ENCODE data around the gene S100A5. TPM values are rescaled to one million over a fixed set of nuclear protein-coding genes. Genes with fewer than 3 reads are reported as not detected.
A peak's percentile ranks its signal among the peaks of the same experiment; 100 is the strongest.
"Not testable (repeated sequence)": the region's sequence is repeated elsewhere in the genome, so short reads cannot be mapped to it uniquely, and the experiment has no call there.

S100A5 gene
- total RNA-seq, 4 donors from 2014 or later: not detected

GRCh38 chr1:153526132-153526543, 14.6 kb downstream of the S100A5 start:
- no peaks in the 10 kb centered on the region for H3K27me3 ChIP-seq
- no peaks in the 10 kb centered on the region for H3K9me3 ChIP-seq
- H3K27ac ChIP-seq: peak overlapping the region; percentile 77 to 88 (median 82)
- no peaks in the 10 kb centered on the region for H3K36me3 ChIP-seq
- no peak for DNase-seq
- H3K4me1 ChIP-seq: peaks cover 17 to 40% (median 33%) of the 10 kb centered on the region in 3 donors
- TF ChIP-seq POLR2A (IDR thresholded peaks at IDR 0.05): no peak
- no peak for TF ChIP-seq CTCF (IDR thresholded peaks at IDR 0.05)
- 22 to 42% methylated on average over 8 of the region's 8 CpGs for WGBS, 2 donors
- intact Hi-C loops (cut with DNase I): no loop called here
- H3K4me3 ChIP-seq: no peak overlapping the region

- TF ChIP-seq CTCF (IDR thresholded peaks at IDR 0.05) (no peak), POLR2A (IDR thresholded peaks at IDR 0.05) (no peak)
- Histone ChIP-seq H3K27me3 (no peaks in the 10 kb centered on the region), H3K36me3 (no peaks in the 10 kb centered on the region), H3K4me1 (peaks cover 17 to 40% (median 33%) of the 10 kb centered on the region in 3 donors), H3K27ac (peak overlapping the region; percentile 77 to 88 (median 82)), H3K9me3 (no peaks in the 10 kb centered on the region), H3K4me3 (no peak overlapping the region)
- WGBS, 2 donors: 16 to 34% methylated on average over 3 of the region's 3 CpGs
- DNase-seq: no peak
- intact Hi-C loops (cut with DNase I): no loop called here
These were observed 15.5 kb downstream of the S100A5 start for GRCh38 chr1:153525088-153525728.

- H3K4me1 ChIP-seq: peaks cover 17 to 34% (median 30%) of the 10 kb centered on the region in 3 donors
- intact Hi-C loops (cut with DNase I); H3K9me3 ChIP-seq; H3K36me3 ChIP-seq; H3K27ac ChIP-seq; H3K27me3 ChIP-seq; H3K4me3 ChIP-seq; DNase-seq: not testable (repeated sequence)
- 66 to 73% methylated on average over 11 to 13 of the region's 14 CpGs for WGBS, 2 donors
These were observed 18.2 kb downstream of the S100A5 start for GRCh38 chr1:153522353-153523048.

GRCh38 chr1:153521808-153522207, 18.9 kb downstream of the S100A5 start:
- H3K4me3 ChIP-seq; H3K27me3 ChIP-seq; H3K27ac ChIP-seq; intact Hi-C loops (cut with DNase I); H3K9me3 ChIP-seq; DNase-seq; H3K36me3 ChIP-seq: not testable (repeated sequence)
- peaks cover 17 to 29% (median 25%) of the 10 kb centered on the region in 3 donors for H3K4me1 ChIP-seq
- 98 to 100% methylated on average over 2 to 16 of the region's 37 CpGs for WGBS, 2 donors

GRCh38 chr1:153520818-153521476, 19.8 kb downstream of the S100A5 start:
- DNase-seq: no peak

GRCh38 chr1:153520137-153520691, 20.5 kb downstream of the S100A5 start:
- DNase-seq; H3K4me3 ChIP-seq; H3K27ac ChIP-seq; H3K27me3 ChIP-seq; H3K36me3 ChIP-seq; H3K9me3 ChIP-seq; intact Hi-C loops (cut with DNase I): not testable (repeated sequence)
- WGBS, 2 donors: 73 to 80% methylated on average over 4 to 5 of the region's 5 CpGs
- peaks cover 11 to 29% (median 23%) of the 10 kb centered on the region in 3 donors for H3K4me1 ChIP-seq

More at GRCh38 chr1:153520818-153521476, 19.8 kb downstream of the S100A5 start:
- H3K4me3 ChIP-seq: no peak overlapping the region
- 80 to 86% methylated on average over 2 to 4 of the region's 4 CpGs for WGBS, 2 donors
- H3K4me1 ChIP-seq: peaks cover 11 to 29% (median 25%) of the 10 kb centered on the region in 3 donors
- no peaks in the 10 kb centered on the region for H3K9me3 ChIP-seq
- no peaks in the 10 kb centered on the region for H3K36me3 ChIP-seq
- no peaks in the 10 kb centered on the region for H3K27me3 ChIP-seq
- no peak overlapping the region for H3K27ac ChIP-seq
- TF ChIP-seq POLR2A (IDR thresholded peaks at IDR 0.05) (no peak), CTCF (IDR thresholded peaks at IDR 0.05) (no peak)
- intact Hi-C loops (cut with DNase I): no loop called here

All from esophagus squamous epithelium (tissue), 5 donors.